Upper lobe of right lung (tissue), 1 donor: Measurements from ENCODE around the gene FUZ. TPM values are rescaled to one million over a fixed set of nuclear protein-coding genes. Genes with fewer than 3 reads are reported as not detected.

ENCODE experiments used
- ATAC-seq: fragments of 200-7000 bp; cut with Tn5 transposase; one replicate; pipeline ENCODE4 v1.9.1; 2020; ENCODE audit warnings: mild to moderate bottlenecking, moderate library complexity
- DNase-seq: peaks from one replicate; pipeline ENCODE4 v3.0.0-alpha.2; 2020
- H3K27ac ChIP-seq: fragments of 200-600 bp; one replicate; pipeline ENCODE4 v1.8.0; 2022
- H3K27me3 ChIP-seq: fragments of 200-600 bp; one replicate; pipeline ENCODE4 v1.8.0; 2022; ENCODE audit warnings: mild to moderate bottlenecking
- H3K36me3 ChIP-seq: fragments of 200-600 bp; one replicate; pipeline ENCODE4 v1.8.0; 2022
- H3K4me1 ChIP-seq: fragments of 200-600 bp; one replicate; pipeline ENCODE4 v1.8.0; 2022
- H3K4me3 ChIP-seq: fragments of 200-600 bp; one replicate; pipeline ENCODE4 v1.8.0; 2022; ENCODE audit warnings: mild to moderate bottlenecking
- H3K9me3 ChIP-seq: fragments of 200-600 bp; one replicate; pipeline ENCODE4 v1.8.0; 2022
- intact Hi-C: fragments of 100-400 bp; cut with DNase I; formaldehyde crosslinking; loops from one replicate; pipeline ENCODE4 v1.11.0; 2022
- total RNA-seq: library from RNA; stranded (reverse); fragmentation: NEBNext Ultra II Directional; extraction: Animal tissue kit (Norgen Biotek cat#: 25700); gene quantifications from one replicate; pipeline ENCODE4 v1.2.1, GENCODE V29; 2021
- TF ChIP-seq, protein P1 (sequence below): fragments of 200-600 bp; IDR thresholded peaks from one replicate; pipeline ENCODE4 v1.8.0; 2022; ENCODE audit warnings: antibody characterized with exemption
- donor health status: DM: no; HTN: yes; CAD: no; lungs with severe emphysema.

FUZ gene
- total RNA-seq, 1 donor from 2014 or later: 20.1 TPM

DNA sequence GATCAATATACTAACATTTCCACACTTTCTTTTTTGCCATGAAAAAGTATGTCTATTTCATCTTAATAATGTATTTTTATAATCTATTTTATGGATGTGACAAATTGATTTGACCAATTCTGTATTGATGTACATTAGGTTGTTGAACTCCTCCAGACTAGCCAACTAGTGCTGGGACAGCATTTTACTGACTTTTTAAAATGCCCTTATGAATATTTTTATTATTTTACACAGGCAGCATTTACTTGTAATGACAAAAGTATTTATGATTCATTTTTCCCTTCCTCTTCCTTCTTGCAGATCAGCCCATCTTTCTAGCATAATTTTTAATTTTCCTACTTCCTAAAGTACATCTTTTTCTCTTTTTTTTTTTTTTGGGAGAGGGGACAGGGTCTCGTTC is 918 bp upstream of the FUZ start:
- Histone ChIP-seq H3K27ac (peak overlapping the region; percentile 87), H3K4me3 (peak overlapping the region; percentile 57)

GRCh38 chr19:49812452-49812996 is 568 bp downstream of the FUZ start:
- no peak for DNase-seq
- intact Hi-C loops: no loop called here
- H3K4me1 ChIP-seq: peaks cover 8% of the 10 kb centered on the region
- H3K9me3 ChIP-seq: no peaks in the 10 kb centered on the region
- H3K36me3 ChIP-seq: no peaks in the 10 kb centered on the region
- H3K27ac ChIP-seq: peak overlapping the region; percentile 87
- no peak for ATAC-seq
- peak overlapping the region; percentile 57 for H3K4me3 ChIP-seq
- TF ChIP-seq, protein P1, sequence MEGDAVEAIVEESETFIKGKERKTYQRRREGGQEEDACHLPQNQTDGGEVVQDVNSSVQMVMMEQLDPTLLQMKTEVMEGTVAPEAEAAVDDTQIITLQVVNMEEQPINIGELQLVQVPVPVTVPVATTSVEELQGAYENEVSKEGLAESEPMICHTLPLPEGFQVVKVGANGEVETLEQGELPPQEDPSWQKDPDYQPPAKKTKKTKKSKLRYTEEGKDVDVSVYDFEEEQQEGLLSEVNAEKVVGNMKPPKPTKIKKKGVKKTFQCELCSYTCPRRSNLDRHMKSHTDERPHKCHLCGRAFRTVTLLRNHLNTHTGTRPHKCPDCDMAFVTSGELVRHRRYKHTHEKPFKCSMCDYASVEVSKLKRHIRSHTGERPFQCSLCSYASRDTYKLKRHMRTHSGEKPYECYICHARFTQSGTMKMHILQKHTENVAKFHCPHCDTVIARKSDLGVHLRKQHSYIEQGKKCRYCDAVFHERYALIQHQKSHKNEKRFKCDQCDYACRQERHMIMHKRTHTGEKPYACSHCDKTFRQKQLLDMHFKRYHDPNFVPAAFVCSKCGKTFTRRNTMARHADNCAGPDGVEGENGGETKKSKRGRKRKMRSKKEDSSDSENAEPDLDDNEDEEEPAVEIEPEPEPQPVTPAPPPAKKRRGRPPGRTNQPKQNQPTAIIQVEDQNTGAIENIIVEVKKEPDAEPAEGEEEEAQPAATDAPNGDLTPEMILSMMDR: no peak
- H3K27me3 ChIP-seq: no peaks in the 10 kb centered on the region

More for the DNA sequence above, 918 bp upstream of the FUZ start:
- DNase-seq: no peak
- H3K4me1 ChIP-seq: peaks cover 10% of the 10 kb centered on the region
- intact Hi-C loops: no loop called here
- TF ChIP-seq, protein P1: no peak
- H3K27me3 ChIP-seq: no peaks in the 10 kb centered on the region
- H3K9me3 ChIP-seq: no peaks in the 10 kb centered on the region
- no peaks in the 10 kb centered on the region for H3K36me3 ChIP-seq
- no peak for ATAC-seq

- no peak overlapping the region for H3K4me3 ChIP-seq
- no peaks in the 10 kb centered on the region for H3K9me3 ChIP-seq
- no peaks in the 10 kb centered on the region for H3K27me3 ChIP-seq
- H3K27ac ChIP-seq: no peak overlapping the region
- no peak for DNase-seq
- TF ChIP-seq, protein P1: no peak
- peaks cover 8% of the 10 kb centered on the region for H3K4me1 ChIP-seq
- H3K36me3 ChIP-seq: no peaks in the 10 kb centered on the region
- intact Hi-C loops: no loop called here
- ATAC-seq: no peak
Measured at GRCh38 chr19:49811328-49811727, 1.8 kb downstream of the FUZ start.

DNA sequence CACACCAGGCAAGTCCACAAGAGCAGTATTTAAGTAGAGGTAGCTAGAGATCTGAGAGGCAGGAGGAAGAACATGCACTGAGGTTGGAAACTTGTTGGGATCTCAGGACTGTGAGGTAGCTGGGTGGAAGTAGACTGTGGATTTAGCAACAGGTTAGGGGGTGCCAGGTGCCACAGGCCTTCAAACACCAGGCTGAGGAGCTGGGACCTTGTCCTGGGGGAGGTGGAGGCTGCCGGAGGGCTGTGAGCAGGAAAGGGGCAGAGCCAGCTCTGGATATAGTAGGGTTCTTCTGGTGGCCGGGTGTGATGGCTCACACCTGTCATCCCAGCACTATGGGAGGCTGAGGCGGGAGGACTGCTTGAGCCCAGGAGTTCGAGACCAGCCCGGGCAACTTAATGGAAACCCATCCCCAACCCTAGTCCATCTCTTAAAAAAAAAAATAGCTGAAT is 3.1 kb downstream of the FUZ start:
- peaks cover 8% of the 10 kb centered on the region for H3K4me1 ChIP-seq
- peak overlapping the region; percentile 83 for H3K27ac ChIP-seq
- intact Hi-C loops: no loop called here
- peak overlapping the region; percentile 78 for H3K4me3 ChIP-seq
- ATAC-seq (no peak), DNase-seq (no peak)
- TF ChIP-seq, protein P1: no peak
- H3K27me3 ChIP-seq: no peaks in the 10 kb centered on the region
- no peaks in the 10 kb centered on the region for H3K36me3 ChIP-seq
- H3K9me3 ChIP-seq: no peaks in the 10 kb centered on the region

DNA sequence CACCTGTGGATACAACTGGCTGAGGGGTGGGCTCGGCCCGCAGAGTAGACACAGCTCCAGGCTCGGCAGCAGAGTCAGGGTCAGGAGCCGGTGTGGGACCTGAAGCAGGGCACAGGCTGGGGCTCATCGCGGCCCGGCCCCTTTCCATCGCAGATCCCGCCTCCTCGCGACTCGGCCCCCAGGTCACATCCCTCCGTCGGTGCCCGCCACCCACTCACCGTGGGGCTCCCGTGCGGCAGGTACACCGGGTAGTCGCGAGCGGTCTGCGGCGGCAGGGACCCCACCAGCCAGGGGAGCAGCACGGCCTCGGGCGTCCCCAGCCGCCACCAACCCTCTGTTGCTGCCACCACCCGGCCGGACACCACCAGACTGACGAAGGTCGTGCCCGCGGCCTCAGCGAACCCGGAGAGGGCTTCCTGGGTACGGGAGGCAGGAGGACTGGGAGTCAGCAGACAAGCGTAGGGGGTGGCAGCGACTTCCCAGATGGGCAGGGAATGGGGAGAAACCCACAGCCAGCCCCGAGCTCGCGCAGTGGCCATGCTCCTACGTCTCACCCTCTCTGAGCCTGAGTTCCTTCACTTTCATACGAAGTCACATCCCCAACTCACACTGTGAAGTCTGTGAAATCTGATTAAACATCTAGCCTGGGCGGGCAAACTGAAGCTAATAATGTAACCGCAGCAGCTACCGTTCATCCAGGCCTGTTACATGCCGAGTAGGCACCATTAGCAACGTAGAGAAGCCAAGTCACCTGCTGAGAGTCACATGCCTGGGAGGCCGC is 3.7 kb downstream of the FUZ start:
- H3K4me1 ChIP-seq: peaks cover 8% of the 10 kb centered on the region
- no peaks in the 10 kb centered on the region for H3K27me3 ChIP-seq
- H3K9me3 ChIP-seq: no peaks in the 10 kb centered on the region
- DNase-seq: peak; percentile 85
- H3K36me3 ChIP-seq: no peaks in the 10 kb centered on the region
- ATAC-seq: peak; percentile 52
- intact Hi-C loops: no loop called here
- peak overlapping the region; percentile 78 for H3K4me3 ChIP-seq
- TF ChIP-seq, protein P1: no peak
- peak overlapping the region; percentile 83 for H3K27ac ChIP-seq
